Mesenteric fat pad (tissue), 1 donor: Measurements from ENCODE around the gene DVL3. TPM values are rescaled to one million over a fixed set of nuclear protein-coding genes. Genes with fewer than 3 reads are reported as not detected.
"Not testable (repeated sequence)": the region's sequence is repeated elsewhere in the genome, so short reads cannot be mapped to it uniquely, and the experiment has no call there.

Source experiments
- DNase-seq: peaks from one replicate; pipeline ENCODE4 v3.0.0-alpha.2; 2020; ENCODE audit warnings: low spot score
- long read RNA-seq: library from polyadenylated mRNA; unstranded; transcript quantifications from one replicate; pipeline ENCODE4 v2.0.0, GENCODE V29; 2020
- total RNA-seq: library from RNA; stranded (reverse); fragmentation: NEBNext Ultra II Directional; extraction: Animal tissue kit (Norgen Biotek cat#: 25700); gene quantifications from one replicate; pipeline ENCODE4 v1.2.1, GENCODE V29; 2021
- donor health status: DM: yes; HTN: yes; CAD: no.

DVL3 gene
- total RNA-seq = 68.1 TPM
- long read RNA-seq, full-length matches to known transcripts = 1 of 10 reads
- long read RNA-seq, partial matches to known transcripts = 6 of 10 reads
- long read RNA-seq, other reads (novel, unspliced or antisense) = 3 of 10 reads

DNA sequence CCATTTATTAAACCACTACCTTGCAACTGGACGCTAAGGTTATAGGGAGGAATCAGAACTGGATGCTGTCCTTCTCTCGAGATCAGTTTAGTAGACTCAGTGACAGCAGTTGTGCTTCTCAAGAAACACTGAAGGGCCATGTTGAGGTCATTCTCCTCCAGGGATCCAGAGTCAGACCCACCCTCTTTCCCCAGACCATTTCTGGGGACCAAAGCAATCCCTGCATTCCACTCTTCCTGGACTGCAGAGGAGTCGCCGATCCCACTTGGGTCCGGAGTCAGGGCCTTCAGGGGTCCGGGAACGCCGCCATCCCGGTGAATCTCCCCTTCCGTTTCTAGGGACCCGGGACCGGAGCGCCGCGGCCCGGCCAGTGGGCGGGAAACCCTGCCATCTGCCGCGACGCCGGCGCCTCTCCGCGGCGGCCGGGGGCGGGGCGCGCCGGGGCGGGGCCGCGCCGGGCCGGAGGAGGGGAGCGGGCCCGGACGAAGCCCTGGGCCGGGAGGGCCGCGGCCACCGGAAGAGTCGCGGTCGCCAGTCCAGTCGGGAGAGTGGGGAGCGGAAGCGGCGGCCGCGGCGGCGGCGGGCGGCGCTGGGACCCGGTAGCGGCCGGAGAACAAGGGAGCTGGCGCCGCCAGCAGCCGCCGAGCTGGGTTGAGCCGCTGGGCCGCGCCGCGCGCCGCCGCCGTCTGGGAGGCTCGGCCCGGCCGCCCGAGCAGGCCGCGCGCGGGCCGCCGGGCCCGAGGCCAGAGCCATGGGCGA lies at the start of gene DVL3:
TSS of gene DVL3 (plus strand) at position 493 of the 759 bp plus-strand sequence. CDS start at position 752, 259 bp downstream.
- peak; percentile 92 for DNase-seq

DNA sequence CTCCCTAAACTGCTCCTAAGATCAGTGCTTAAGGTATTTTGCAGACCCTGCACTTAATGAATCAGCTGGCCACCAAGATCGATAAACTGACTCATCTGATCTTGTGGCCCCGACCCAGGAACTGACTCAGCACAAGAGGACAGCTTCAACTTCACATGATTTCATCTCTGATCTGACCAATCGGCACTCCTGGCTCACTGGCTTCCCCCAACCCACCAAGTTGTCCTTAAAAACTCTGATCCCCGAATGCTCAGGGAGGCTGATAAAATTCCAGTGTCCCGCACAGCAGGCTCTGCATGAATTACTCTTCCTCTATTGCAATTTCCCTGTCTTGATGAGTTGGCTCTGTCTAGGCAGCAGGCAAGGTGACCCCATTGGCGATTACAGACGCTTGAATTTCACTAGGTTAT lies 44.9 kb upstream of the DVL3 start:
- DNase-seq = no peak

DNA sequence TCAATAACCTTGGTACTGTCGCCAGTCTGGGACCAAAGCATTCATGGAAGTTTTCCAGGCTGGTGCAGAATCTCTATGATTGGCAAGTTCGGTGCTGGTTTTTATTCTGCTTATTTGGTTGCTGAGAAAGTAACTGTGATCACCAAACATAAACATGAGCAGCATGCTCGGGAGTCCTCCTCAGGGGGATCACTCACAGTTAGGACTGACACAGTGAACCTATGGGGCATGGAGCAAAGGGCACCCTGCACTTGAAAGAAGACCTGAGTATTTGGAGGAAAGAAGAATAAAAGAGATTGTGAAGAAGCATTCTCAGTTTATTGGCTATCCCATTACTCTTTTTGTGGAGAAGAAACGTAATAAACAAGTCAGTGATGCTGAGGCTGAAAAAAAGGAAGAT lies 39.2 kb upstream of the DVL3 start:
- DNase-seq = no peak

DNA sequence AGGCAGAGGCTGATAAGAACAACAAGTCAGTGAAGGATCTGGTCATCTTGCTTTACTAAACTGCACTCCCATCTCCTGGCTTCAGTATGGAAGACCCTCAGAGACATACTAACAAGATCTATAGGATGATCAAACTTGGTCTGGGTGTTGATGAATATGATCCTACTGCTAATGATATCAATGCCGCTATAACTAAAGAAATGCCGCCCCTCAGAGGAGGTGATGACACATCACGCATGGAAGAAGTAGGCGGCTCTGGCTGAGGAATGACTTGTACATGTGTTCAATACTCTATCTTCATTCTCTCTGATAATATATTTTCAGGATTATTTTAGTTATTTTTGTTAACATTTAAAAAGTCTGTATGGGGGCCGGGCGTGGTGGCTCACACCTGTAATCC lies 37.5 kb upstream of the DVL3 start:
- no peak for DNase-seq

DNA sequence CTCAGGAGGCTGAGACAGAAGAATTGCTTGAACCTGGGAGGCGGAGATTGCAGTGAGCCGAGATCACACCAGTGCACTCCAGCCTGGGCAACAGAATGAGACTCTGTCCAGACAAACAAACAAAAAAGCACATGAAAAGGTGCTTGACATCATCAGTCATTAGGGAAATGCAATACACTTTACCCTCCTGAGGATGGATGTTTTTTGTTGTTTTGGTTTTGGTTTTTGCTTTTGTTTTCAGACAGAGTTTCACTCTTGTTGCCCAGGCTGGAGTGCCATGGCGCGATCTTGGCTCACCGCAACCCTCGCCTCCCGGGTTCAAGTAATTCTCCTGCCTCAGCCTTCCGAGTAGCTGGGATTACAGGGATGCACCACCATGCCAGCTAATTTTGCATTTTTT lies 34.1 kb upstream of the DVL3 start:
- not testable (repeated sequence) for DNase-seq

DNA sequence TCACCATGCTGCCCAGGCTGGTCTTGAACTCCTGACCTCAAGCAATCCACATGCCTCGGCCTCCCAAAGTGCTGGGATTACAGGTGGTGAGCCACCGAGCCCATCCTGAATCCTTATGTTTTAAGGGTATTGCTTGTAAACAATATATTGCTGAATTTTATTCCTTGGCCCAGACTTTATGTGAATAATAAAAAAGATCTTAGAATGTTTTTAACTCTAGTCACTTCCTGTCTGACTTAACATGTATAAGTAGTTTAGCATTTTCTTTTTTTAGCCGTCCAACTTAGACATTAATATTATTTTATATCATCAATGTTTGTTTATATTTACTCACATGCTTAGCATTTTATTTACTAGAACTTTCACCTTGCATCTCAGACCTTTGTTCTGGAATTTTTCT lies 29.2 kb upstream of the DVL3 start:
- DNase-seq = no peak

DNA sequence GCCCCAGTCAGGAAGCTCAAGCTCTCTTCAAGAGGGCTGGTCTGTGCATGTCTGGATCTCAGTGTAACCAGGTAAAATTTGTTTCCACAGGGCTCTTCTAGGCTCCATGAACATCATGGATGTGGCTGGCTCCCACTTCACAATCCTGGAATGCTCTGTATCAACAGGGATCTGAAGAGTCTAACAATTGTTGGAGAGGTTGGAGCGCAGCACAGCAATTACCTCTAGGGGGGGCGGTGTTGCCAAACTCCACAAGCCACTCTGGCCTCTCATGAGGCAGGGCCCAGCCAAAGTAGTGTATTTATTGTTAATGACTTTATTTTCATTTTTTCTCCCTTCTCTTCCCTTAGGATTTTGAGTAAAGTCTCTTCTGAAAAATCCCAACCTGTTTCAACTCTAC lies 26.2 kb upstream of the DVL3 start:
- no peak for DNase-seq

DNA sequence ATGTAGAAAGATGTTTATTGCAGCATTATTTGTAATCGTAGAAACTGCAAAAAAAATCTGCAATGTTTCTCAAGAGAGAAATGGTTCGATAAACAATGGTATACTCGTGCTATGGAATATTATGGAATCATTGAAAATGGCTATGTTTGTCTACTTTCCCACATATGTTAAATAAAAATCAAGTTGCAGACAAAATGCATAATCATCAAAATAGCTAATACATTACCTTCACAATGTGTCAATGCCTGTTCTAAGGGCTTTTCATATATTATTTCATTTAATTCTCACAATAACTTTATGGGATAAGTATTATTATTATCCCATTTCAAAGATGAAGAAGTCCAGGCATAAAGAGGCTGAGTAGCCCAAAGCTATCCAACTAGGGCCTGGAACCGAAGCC lies 22.2 kb upstream of the DVL3 start:
- DNase-seq = no peak

DNA sequence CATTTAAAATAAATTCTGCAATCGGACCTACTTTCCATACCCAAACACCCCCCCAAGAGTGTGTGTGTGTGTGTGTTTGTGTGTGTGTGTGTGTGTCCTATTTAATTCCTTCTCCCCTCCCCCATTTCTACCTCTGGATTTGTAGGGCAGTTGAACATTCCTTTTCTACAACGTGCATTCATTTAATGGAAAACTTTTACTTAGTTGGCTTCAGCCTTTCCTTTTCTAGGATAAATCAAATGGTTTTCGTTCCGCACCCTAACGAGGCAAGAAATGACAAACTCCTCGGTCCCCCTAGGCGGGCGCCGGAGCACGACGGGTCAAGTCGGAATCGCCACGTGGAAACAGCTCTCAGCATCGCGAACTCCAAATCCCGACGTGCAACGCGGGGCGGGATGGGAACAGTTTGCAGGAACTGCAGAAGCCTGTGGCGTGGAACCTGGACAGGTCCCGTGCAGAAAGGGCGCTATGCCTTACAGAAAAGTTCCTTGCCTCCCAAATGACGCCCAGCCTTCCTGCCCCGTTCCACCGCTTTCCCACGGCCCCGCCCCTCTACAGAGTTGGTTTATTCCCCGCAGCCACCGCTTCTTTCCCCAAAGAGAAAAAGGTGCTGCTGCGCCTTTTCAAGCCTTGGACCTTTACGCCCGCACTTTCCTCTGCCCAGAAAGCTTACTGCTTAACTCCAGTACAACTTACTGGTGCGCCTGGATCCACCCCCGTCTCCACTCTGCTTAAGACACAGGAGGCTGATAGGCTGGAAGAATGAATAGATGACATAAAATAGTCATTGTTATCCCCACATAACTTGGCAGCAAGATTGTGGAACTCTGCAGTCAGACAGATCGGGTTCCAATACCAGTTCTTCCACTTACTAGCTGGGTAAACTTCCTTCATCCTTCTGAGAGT lies 21.1 kb upstream of the DVL3 start:
- peak; percentile 92 for DNase-seq

DNA sequence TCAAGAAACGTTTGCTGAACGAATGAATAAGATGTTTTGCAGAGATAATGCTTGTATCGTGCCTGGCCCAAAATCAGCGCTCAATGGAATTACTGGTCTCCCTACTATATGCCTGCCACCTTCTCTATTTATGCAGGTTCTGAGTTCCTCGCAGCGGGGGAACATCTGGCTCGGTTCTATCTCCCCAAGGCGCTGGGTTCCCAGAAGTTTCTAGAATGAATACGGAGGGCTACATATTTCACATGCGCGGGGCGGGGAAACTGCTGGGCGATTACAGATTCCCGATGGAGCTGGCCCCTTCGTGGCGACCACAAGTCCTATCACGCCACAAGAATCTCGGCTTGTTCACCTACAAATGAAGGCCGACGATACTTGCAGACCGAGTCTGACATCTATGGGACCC lies 20.4 kb upstream of the DVL3 start:
- no peak for DNase-seq

DNA sequence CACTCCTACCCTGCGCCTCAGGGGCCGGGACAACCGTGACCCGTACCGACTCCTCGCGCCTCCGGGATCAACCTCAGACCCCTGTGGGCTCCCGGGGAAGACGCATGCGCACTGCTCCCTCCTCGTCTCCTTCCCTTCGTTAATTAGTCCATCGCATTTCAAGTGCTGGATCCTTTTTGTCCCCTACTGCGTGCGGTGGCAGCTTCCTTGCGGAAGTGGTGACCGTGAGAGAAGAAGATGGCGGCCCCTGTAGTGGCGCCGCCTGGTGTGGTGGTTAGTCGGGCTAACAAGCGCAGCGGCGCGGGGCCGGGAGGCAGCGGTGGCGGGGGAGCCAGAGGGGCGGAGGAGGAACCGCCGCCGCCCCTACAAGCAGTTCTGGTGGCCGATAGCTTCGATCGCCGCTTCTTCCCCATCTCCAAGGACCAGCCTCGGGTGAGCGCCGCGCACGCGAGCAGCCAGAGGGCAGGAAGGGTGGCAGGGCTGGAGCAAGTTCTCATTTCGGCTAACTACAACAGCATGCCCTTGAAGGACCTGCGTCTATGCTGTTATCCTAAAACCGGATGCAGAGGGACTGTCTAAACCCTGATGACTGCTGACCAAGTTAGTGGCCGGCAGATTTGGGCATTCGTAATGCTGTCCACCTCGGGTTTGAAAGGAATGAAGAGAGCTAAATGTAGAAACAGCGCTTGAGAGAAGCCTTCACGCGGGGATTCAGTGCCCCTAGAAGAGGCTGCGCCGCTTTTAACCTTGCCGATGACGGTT lies 19.8 kb upstream of the DVL3 start, which contains the start of gene EIF2B5:
TSS of gene EIF2B5 (plus strand) at position 210 of the 762 bp plus-strand sequence. CDS start at position 238, 28 bp downstream.
- DNase-seq = peak; percentile 94

DNA sequence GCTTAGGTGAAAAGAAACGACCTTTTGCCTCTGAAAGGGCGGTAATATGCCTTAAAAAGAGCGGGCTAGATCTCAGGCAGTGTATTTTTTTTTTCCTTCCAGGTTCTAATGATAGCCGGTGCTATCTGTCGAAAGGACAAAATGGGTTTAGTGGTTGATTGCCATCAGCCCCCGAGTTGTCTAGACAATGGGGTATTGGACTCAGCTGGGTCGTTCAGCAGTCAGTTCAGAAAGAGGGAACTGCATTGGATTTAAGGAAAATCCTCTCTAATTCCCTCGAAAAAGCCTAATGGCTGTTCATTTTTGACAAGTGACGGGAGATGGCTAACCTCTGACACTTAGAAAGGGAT lies 19.3 kb upstream of the DVL3 start:
- no peak for DNase-seq

DNA sequence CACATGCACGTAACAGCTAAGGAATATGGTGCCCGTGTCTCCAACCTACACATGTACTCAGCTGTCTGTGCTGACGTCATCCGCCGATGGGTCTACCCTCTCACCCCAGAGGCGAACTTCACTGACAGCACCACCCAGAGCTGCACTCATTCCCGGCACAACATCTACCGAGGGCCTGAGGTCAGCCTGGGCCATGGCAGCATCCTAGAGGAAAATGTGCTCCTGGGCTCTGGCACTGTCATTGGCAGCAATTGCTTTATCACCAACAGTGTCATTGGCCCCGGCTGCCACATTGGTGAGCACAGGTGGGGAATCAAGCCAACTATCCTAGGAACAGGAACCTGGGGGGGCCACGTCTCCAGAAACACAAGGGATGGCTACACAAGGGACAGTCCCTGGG lies 14.7 kb upstream of the DVL3 start:
- peak; percentile 64 for DNase-seq

DNA sequence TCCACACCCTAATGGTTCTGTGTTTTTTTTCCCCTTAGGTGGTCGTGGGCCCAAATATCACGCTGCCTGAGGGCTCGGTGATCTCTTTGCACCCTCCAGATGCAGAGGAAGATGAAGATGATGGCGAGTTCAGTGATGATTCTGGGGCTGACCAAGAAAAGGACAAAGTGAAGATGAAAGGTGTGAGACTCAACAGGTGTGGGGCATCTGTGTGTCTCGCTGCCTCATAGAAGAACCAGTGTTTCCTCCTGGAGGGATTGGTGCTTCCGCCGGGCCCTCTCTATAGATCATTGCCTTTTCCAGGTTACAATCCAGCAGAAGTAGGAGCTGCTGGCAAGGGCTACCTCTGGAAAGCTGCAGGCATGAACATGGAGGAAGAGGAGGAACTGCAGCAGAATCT lies 13.0 kb upstream of the DVL3 start:
- peak; percentile 41 for DNase-seq

DNA sequence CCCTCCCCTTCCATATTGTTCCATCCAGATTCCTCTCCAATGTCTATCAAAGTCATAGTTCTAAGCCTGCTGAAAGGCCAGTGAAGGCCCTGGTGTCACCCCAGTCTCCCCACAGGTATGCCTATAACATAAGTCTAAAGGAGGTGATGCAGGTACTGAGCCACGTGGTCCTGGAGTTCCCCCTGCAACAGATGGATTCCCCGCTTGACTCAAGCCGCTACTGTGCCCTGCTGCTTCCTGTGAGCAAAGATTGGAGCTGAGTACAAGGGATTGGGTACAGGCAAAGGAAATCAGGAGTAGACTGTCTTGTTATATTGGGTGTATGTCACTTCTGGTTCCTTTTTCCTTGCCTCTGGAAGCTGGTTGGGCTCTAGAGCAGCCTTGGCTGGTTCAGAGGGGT lies 11.8 kb upstream of the DVL3 start:
- peak; percentile 53 for DNase-seq

DNA sequence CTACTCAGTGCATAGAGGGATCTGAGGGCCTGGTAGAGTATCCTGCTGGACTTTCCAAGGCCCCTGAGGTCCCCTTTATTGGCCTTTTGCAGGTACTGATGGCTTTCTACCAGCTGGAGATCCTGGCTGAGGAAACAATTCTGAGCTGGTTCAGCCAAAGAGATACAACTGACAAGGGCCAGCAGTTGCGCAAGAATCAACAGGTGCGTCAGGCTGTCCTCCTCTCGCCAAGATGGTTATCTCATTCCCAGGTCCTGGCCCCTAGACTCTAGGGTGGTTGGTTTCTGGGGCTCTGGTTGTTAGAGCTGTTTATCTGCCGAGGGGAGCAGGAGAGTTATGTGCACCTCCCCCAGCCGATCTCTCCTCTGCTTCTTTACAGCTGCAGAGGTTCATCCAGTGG lies 10.7 kb upstream of the DVL3 start:
- no peak for DNase-seq

DNA sequence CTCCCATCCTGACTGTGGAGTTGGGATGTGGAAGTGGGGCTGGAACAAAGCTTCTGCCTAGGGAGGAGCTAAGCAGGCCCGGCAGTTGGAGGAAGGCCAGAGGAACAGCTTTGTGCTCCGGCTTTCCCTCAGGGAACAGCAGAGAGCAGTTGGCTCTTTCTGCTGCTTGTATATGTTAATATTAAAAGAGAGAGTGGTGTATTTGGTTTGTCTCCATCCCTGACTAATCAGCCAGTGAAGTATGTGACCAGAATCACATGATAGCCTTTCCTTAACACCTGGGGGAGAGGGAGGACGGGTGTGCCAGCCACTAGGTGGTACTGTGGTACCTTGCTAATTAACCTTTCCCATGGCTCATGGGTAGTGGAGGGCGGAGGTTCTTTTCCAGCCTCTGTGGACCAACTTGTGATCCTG lies 10.1 kb upstream of the DVL3 start:
- DNase-seq = no peak

DNA sequence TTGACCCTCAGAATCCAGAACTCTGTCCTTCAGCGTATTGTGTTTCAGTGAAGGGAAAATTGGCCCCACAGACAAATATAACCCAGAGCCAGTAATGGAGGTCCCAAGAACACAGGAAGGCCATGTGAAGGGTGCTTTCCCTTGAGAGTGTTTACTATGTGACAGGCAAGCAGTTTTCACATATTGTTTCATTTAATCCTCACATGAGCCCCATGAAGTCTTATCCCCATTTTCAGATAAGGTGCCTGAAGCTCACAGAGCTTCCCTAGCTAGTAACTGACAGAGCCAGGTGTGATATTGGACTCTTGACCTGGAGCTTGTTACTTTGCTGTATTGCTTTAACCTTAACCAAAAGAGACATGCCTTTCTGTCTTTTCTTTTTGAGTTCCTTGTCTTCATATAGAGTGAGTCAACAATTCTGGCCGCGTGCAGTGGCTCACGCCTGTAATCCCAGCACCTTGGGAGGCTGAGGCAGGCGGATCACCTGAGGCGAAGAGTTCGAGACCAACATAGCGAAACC lies 9.4 kb upstream of the DVL3 start:
- DNase-seq = no peak

DNA sequence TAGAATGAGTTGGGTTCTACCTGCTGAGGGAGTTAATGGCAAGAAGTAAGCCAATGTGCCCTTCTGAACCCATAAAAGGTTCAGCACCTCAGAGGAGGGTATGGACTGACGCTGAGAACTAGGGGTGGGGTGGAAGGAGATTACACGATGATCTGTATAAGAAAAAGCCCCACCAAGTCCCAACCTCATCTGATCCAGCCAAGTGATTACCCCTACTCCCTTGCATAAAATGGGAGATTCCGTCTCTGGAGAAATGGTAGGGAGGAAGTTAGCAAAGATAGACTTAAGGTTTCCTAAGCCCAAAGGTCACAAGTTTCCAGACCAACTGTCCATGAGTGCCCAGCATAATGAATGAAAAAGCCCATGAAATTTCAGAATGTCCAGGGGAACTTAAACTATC lies 7.1 kb upstream of the DVL3 start:
- no peak for DNase-seq

DNA sequence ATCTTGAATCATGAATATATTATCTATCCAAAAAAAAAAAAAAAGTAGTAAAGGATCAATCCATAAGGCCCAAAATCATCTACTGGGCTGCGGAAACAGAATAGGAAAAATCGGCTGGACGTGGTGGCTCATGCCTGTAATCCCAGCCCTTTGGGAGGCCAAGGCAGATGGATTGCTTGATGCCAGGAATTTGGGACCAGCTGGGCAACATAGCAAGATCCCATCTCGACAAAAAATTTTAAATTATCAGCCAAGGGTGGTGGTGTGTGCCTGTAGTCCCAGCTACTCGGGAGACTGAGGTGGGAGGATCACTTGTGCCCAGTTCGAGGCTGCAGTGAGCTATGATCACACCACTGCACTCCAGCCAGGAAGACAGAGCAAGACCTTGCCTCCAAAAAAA lies 6.1 kb upstream of the DVL3 start:
- DNase-seq = no peak

DNA sequence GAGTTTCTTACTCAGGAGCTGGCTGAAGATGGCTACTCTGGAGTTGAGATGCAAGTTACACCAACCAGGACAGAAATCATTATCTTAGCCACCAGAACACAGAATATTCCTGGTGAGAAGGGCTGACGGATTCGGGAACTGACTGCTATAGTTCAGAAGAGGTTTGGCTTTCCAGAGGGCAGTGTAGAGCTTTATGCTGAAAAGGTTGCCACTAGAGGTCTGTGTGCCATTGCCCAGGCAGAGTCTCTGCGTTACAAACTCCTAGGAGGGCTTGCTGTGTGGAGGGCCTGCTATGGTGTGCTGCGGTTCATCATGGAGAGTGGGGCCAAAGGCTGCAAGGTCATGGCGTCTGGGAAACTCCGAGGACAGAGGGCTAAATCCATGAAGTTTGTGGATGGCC lies 5.4 kb upstream of the DVL3 start:
- DNase-seq = not testable (repeated sequence)
